H9 (cell line): ENCODE measurements around the gene TMEM222. TPM values are rescaled to one million over a fixed set of nuclear protein-coding genes. Genes with fewer than 3 reads are reported as not detected.

Experiments used
- DNase-seq: peaks from one replicate; pipeline ENCODE4 v3.0.0-alpha.2; 2017
- H2AFZ ChIP-seq: one replicate; pipeline ENCODE4 v1.6.1; 2013; ENCODE audit warnings: mild to moderate bottlenecking, low read length, control low read depth, moderate library complexity
- H2AK5ac ChIP-seq: 2 replicates; pipeline ENCODE4 v1.6.1; 2013; ENCODE audit warnings: low read length, control low read depth, mixed read lengths; ENCODE audit not compliant: insufficient read length
- H2BK120ac ChIP-seq: one replicate; pipeline ENCODE4 v1.6.1; 2013; ENCODE audit warnings: low read depth, mild to moderate bottlenecking, low read length, control low read depth, inconsistent platforms; ENCODE audit not compliant: poor library complexity, severe bottlenecking
- H2BK12ac ChIP-seq: 2 replicates; pipeline ENCODE4 v1.6.1; 2013; ENCODE audit warnings: low read length, control low read depth, mixed read lengths, low read depth; ENCODE audit not compliant: insufficient read length
- H2BK15ac ChIP-seq: 2 replicates; pipeline ENCODE4 v1.6.1; 2013; ENCODE audit warnings: low read depth, low read length, control low read depth
- H2BK20ac ChIP-seq: one replicate; pipeline ENCODE4 v1.6.1; 2013; ENCODE audit warnings: low read depth, mild to moderate bottlenecking, low read length, control low read depth, inconsistent platforms; ENCODE audit not compliant: poor library complexity, severe bottlenecking
- H2BK5ac ChIP-seq: 2 replicates; pipeline ENCODE4 v1.6.1; 2013; ENCODE audit warnings: low read length, control low read depth, mixed read lengths; ENCODE audit not compliant: insufficient read length
- H3K14ac ChIP-seq: 2 replicates; pipeline ENCODE4 v1.6.1; 2013; ENCODE audit warnings: low read length, control low read depth; ENCODE audit not compliant: insufficient read depth
- H3K18ac ChIP-seq: 2 replicates; pipeline ENCODE4 v1.6.1; 2013; ENCODE audit warnings: low read depth, mild to moderate bottlenecking, mixed read lengths, low read length, control low read depth; ENCODE audit not compliant: insufficient read length
- H3K23ac ChIP-seq: 2 replicates; pipeline ENCODE4 v1.6.1; 2013; ENCODE audit warnings: low read length, control low read depth, mixed read lengths, low read depth; ENCODE audit not compliant: insufficient read length
- H3K23me2 ChIP-seq: 2 replicates; pipeline ENCODE4 v1.6.1; 2013; ENCODE audit warnings: low read depth, mild to moderate bottlenecking, mixed read lengths, low read length, control low read depth; ENCODE audit not compliant: insufficient read length, poor library complexity, severe bottlenecking
- H3K27ac ChIP-seq: 2 replicates; pipeline ENCODE4 v1.5.1; 2013; ENCODE audit warnings: low read length, control low read depth, mixed read lengths, low read depth; ENCODE audit not compliant: insufficient read length
- H3K27me3 ChIP-seq: 2 replicates; pipeline ENCODE4 v1.6.1; 2013; ENCODE audit warnings: low read length, control low read depth, inconsistent platforms; ENCODE audit not compliant: insufficient read depth
- H3K4ac ChIP-seq: 2 replicates; pipeline ENCODE4 v1.6.1; 2013; ENCODE audit warnings: low read depth, mild to moderate bottlenecking, control low read depth, inconsistent platforms, low read length, moderate library complexity
- H3K4me1 ChIP-seq: 2 replicates; pipeline ENCODE4 v1.6.1; 2013; ENCODE audit warnings: low read length, control low read depth, inconsistent platforms; ENCODE audit not compliant: insufficient read depth
- H3K4me2 ChIP-seq: 2 replicates; pipeline ENCODE4 v1.6.1; 2013; ENCODE audit warnings: low read length, control low read depth, mixed read lengths; ENCODE audit not compliant: insufficient read length, insufficient read depth
- H3K56ac ChIP-seq: 2 replicates; pipeline ENCODE4 v1.6.1; 2013; ENCODE audit warnings: low read depth, mild to moderate bottlenecking, mixed read lengths, low read length, control low read depth; ENCODE audit not compliant: insufficient read length
- H3K79me1 ChIP-seq: 2 replicates; pipeline ENCODE4 v1.6.1; 2013; ENCODE audit warnings: low read depth, mild to moderate bottlenecking, moderate library complexity, low read length, control low read depth, inconsistent platforms; ENCODE audit not compliant: insufficient read depth, poor library complexity, severe bottlenecking
- H3K79me2 ChIP-seq: 2 replicates; pipeline ENCODE4 v1.6.1; 2013; ENCODE audit warnings: low read length, control low read depth, inconsistent platforms; ENCODE audit not compliant: insufficient read depth
- H3K9ac ChIP-seq: 2 replicates; pipeline ENCODE4 v1.6.1; 2013; ENCODE audit warnings: low read length, control low read depth, mixed read lengths; ENCODE audit not compliant: insufficient read length; ENCODE audit errors: extremely low read depth
- H3K9me3 ChIP-seq: one replicate; pipeline ENCODE4 v1.6.1; 2013; ENCODE audit warnings: low read depth, low read length, inconsistent platforms; ENCODE audit not compliant: control insufficient read depth
- H3T11ph ChIP-seq: one replicate; pipeline ENCODE4 v1.6.1; 2013; ENCODE audit warnings: mild to moderate bottlenecking, low read length, control low read depth, inconsistent platforms
- H4K20me1 ChIP-seq: one replicate; pipeline ENCODE4 v1.6.1; 2013; ENCODE audit not compliant: control insufficient read depth, insufficient read length, insufficient read depth
- H4K5ac ChIP-seq: 2 replicates; pipeline ENCODE4 v1.6.1; 2013; ENCODE audit warnings: low read depth, mild to moderate bottlenecking, mixed read lengths, low read length, control low read depth; ENCODE audit not compliant: insufficient read length
- H4K8ac ChIP-seq: replicated peaks from 2 replicates; pipeline ENCODE4 v1.6.1; 2013; ENCODE audit warnings: low read length, control low read depth, mixed read lengths, low read depth; ENCODE audit not compliant: insufficient read length
- H4K91ac ChIP-seq: 2 replicates; pipeline ENCODE4 v1.6.1; 2013; ENCODE audit warnings: low read depth, mild to moderate bottlenecking, moderate library complexity, mixed read lengths, low read length, control low read depth; ENCODE audit not compliant: insufficient read length
- H3K27ac Mint-ChIP-seq, 3 experiments: 2 replicates in 2 of 3; 3 replicates in 1 of 3; pipeline ENCODE4 v1.8.0; 2020 to 2021; ENCODE audit warnings: mixed read lengths in 3 of 3, mild to moderate bottlenecking in 1 of 3, moderate library complexity in 1 of 3
- H3K27me3 Mint-ChIP-seq: 2 replicates; pipeline ENCODE4 v1.8.0; 2021; ENCODE audit warnings: low read depth, mild to moderate bottlenecking, moderate library complexity, mixed read lengths
- H3K36me3 Mint-ChIP-seq, 3 experiments: 2 replicates in 2 of 3; 3 replicates in 1 of 3; pipeline ENCODE4 v1.8.0; 2020 to 2021; ENCODE audit warnings: low read depth in 3 of 3, mixed read lengths in 3 of 3; ENCODE audit not compliant: insufficient read depth in 1 of 3
- H3K4me1 Mint-ChIP-seq, 2 experiments: 2 replicates each; pipeline ENCODE4 v1.8.0; 2020; ENCODE audit warnings: mixed read lengths in 2 of 2
- H3K4me3 Mint-ChIP-seq, 2 experiments: 2 replicates in 1 of 2; 3 replicates in 1 of 2; pipeline ENCODE4 v1.8.0; 2020 to 2021; ENCODE audit warnings: mild to moderate bottlenecking in 2 of 2, mixed read lengths in 2 of 2, moderate library complexity in 1 of 2
- H3K9me3 Mint-ChIP-seq, 2 experiments: 2 replicates in 1 of 2; 3 replicates in 1 of 2; pipeline ENCODE4 v1.8.0; 2020; ENCODE audit warnings: mild to moderate bottlenecking in 2 of 2, mixed read lengths in 2 of 2, moderate library complexity in 1 of 2
- CTCF ChIP-seq: fragments of 200-600 bp; sonication (generic); conservative IDR thresholded peaks from 3 replicates; pipeline ENCODE4 v1.8.0; 2021; ENCODE audit warnings: antibody characterized with exemption, mild to moderate bottlenecking
- WGBS: extraction: QIAGEN DNeasy Blood & Tissue Kit; methylation state at CpG from one replicate; pipeline ENCODE4 v1.1.7; 2013; ENCODE audit warnings: missing lambda C conversion rate, low lambda C conversion rate, mixed read lengths; ENCODE audit not compliant: insufficient read length; ENCODE audit errors: extremely low coverage; 5-methylcytosine and 5-hydroxymethylcytosine counted together
- total RNA-seq: library from RNA; stranded (reverse); gene quantifications from 2 replicates; pipeline ENCODE4 v1.2.1, GENCODE V29; 2021

TMEM222 gene
- total RNA-seq, 1 experiment from 2014 or later = 36.8 TPM

- Mint-ChIP-seq H3K9me3 (peaks cover 5 to 6% of the 10 kb centered on the region in 2 experiments; a peak in 2 of 5 replicates), H3K27ac (no peak overlapping the region), H3K27me3 (no peaks in the 10 kb centered on the region), H3K36me3 (peaks cover 18 to 26% (median 20%) of the 10 kb centered on the region in 3 experiments; a peak in 5 of 7 replicates), H3K4me1 (peaks cover 0 to 9% of the 10 kb centered on the region in 2 experiments; a peak in 2 of 4 replicates), H3K4me3 (no peak overlapping the region)
- WGBS = no CpG with 5 or more reads among the region's 5 CpGs
- Histone ChIP-seq H2BK20ac (no peak overlapping the region), H3K27ac (no peak overlapping the region), H4K5ac (no peak overlapping the region), H3K4me2 (no peak overlapping the region), H3K79me1 (no peaks in the 10 kb centered on the region), H2BK12ac (no peak overlapping the region), H2BK15ac (no peak overlapping the region), H3K9me3 (no peaks in the 10 kb centered on the region), H2BK120ac (no peak overlapping the region), H3K4ac (no peak overlapping the region), H4K20me1 (peaks cover under 1% of the 10 kb centered on the region), H4K8ac (no peak overlapping the region), H3K27me3 (no peaks in the 10 kb centered on the region), H3K14ac (no peak overlapping the region), H2AK5ac (no peak overlapping the region), H4K91ac (no peak overlapping the region), H3K9ac (no peak overlapping the region), H3K56ac (no peak overlapping the region), H2BK5ac (no peak overlapping the region), H3K79me2 (no peaks in the 10 kb centered on the region), H3K23me2 (no peaks in the 10 kb centered on the region), H3T11ph (no peak overlapping the region), H2AFZ (no peak overlapping the region), H3K23ac (no peak overlapping the region), H3K18ac (no peak overlapping the region), H3K4me1 (no peaks in the 10 kb centered on the region)
- no peak for DNase-seq
- TF ChIP-seq CTCF = no peak
Observed at GRCh38 chr1:27292106-27292505, 29.9 kb upstream of the TMEM222 start.
